IPS-11a (cell line): ENCODE measurements around the gene CCL7.
"Not testable (repeated sequence)": the region's sequence is repeated elsewhere in the genome, so short reads cannot be mapped to it uniquely, and the experiment has no call there.

Experiments
- H3K4me3 ChIP-seq: one replicate; pipeline ENCODE4 v1.5.1; 2013; ENCODE audit warnings: low read depth, low read length, control low read depth

The CCL7 gene

GRCh38 chr17:34269969-34270368 is at the start of gene CCL7:
Gene CCL7 (plus strand): TSS chr17:34270221. CDS start chr17:34270291, 70 bp downstream.
- H3K4me3 ChIP-seq: no peak within 1 kb of the TSS

GRCh38 chr17:34220752-34221395 is 49.1 kb upstream of the CCL7 start:
- no peak overlapping the region for H3K4me3 ChIP-seq

- H3K4me3 ChIP-seq: no peak overlapping the region
Observed at GRCh38 chr17:34221411-34221810, 48.6 kb upstream of the CCL7 start.

- no peak overlapping the region for H3K4me3 ChIP-seq
Observed at GRCh38 chr17:34222722-34223497, 47.1 kb upstream of the CCL7 start.

DNA sequence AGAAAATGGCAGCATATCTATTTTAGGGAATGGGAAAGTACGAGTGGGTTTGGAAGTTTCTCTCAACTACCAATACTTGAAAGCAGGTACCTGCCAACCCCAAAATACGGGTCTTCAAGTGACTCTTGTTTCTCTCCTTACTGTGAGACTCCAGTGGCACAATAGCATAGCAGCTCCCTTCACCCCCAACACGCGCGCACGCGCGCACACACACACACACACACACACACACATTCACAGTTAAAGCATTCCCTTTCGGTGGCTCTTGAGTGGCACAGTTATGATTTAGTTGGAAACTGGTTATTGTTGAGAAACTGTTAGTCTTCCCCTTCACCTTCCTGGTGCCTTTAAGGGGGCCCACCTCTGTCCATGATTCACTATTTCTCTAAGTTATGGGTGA is 45.0 kb upstream of the CCL7 start:
- no peak overlapping the region for H3K4me3 ChIP-seq

GRCh38 chr17:34226011-34226743 is 43.8 kb upstream of the CCL7 start:
- no peak overlapping the region for H3K4me3 ChIP-seq

GRCh38 chr17:34226744-34227034 is 43.3 kb upstream of the CCL7 start:
- H3K4me3 ChIP-seq: no peak overlapping the region

- not testable (repeated sequence) for H3K4me3 ChIP-seq
Observed at GRCh38 chr17:34227293-34227692, 42.7 kb upstream of the CCL7 start.

GRCh38 chr17:34227707-34228106 is 42.3 kb upstream of the CCL7 start:
- no peak overlapping the region for H3K4me3 ChIP-seq

- H3K4me3 ChIP-seq: no peak overlapping the region
Observed at GRCh38 chr17:34228781-34229180, 41.2 kb upstream of the CCL7 start.

DNA sequence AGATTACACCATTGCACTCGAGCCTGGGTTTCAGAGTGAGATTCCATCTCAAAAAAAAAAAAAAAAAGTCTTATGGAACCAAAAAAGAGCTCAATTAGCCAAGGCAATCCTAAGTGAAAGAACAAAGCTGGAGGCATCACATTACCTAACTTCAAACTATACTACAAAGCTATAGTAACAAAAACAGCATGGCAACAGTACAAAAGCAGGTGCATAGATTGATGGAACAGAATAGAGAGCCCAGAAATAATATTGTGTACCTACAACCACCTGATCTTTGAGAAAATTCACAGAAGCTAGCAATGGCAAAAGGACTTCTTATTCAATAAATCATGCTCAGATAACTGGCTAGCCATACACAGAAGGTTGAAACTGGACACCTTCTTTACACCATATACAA is 39.7 kb upstream of the CCL7 start:
- no peak overlapping the region for H3K4me3 ChIP-seq

GRCh38 chr17:34234616-34235015 is 35.4 kb upstream of the CCL7 start:
- H3K4me3 ChIP-seq: no peak overlapping the region

DNA sequence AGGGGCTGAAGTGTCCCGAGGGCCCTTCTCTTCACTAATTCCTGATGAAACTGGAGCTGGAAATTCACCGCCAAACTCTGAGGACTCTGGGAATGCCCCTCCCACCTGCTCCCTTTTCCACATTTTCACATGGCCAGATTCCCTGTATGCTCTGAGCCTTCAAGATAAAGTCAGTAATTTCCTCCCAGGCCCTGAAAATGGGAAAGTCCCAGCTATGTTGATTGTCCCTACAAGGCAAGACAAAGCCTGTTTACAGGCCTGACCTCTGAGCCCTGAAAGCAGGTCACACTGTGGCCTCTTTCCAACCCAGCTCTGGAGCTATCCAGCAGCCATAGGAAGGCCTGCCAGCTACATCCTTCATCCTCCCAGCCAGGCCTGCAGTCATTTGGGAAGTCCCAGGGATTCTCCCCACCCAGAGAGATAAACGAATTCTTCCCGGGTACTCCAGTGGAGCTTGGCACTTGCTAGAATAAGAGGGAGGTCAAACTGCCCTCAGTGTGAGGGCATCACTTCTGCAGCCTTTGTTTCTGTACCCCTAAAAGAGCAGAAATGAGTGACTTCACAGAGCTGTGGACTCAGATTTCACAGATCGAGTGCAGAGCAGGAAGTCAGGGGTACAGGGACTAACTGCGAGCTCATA is 34.5 kb upstream of the CCL7 start:
- no peak overlapping the region for H3K4me3 ChIP-seq

- H3K4me3 ChIP-seq: no peak overlapping the region
Observed at GRCh38 chr17:34236281-34236892, 33.6 kb upstream of the CCL7 start.

- no peak overlapping the region for H3K4me3 ChIP-seq
Observed at GRCh38 chr17:34237458-34237857, 32.6 kb upstream of the CCL7 start.

DNA sequence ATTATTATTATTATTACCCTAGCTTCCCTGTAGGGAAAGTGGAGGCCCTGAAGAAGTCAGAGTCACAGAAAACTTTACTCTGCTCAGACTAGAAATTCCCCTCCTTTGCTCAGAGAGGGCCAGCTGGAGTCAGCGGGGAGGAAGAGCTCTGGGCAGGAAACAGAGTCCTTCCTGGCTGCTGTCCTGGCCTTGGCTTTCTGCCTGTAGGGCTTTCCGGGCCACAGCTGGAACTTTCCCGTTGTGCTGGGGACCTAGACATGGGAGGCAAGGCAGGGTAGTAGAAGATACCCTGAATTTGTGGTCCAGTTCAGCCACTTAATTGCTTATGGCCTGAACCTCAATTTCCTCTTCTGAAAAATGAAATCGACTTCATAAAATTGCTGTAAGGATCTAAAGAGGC is 29.0 kb upstream of the CCL7 start:
- no peak overlapping the region for H3K4me3 ChIP-seq

- no peak overlapping the region for H3K4me3 ChIP-seq
Observed at GRCh38 chr17:34242587-34243363, 27.2 kb upstream of the CCL7 start.

DNA sequence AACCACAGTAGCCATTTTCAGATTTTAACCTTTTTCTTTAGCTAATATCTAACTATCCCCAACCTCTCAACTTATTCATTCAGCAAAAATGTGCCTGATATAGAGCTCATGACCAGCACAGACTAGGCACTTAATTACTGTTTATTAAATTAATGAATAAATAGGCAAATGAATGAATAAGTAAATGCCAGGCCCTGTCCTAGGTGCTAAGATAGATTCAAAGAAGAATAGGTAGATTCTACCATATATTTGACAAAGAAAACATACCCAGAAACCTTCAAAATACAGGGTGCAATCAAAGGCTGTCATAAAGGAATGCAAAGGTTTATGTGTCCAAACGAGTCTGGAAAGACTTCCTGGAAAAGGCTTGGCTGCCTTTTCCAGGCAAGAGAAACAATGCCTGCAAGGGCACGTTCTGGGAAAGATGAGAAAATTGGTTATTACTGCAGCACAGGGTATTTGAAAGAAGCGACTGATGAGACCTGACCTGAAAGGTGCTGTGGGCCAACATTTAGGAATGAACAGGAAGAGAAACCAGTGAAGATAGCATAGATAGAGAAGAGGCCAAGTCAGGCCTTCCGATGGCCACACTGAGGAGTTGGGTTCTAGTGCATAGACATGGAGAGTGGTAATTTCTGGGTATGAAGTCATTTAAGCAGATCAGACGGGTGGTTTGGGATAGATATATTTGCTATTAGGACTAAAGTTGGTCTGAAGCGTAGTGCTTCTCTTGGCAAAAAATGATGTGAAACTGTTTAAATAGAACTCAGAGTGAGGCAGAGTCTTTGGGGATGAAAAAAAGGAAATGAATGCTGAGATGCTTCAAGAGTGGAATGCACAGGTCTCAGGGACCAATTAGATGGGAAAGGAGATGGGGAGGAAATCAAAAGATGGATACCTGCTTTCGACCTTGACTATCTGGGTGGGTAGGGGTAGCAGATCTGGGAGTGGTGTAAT is 26.4 kb upstream of the CCL7 start:
- H3K4me3 ChIP-seq: no peak overlapping the region

DNA sequence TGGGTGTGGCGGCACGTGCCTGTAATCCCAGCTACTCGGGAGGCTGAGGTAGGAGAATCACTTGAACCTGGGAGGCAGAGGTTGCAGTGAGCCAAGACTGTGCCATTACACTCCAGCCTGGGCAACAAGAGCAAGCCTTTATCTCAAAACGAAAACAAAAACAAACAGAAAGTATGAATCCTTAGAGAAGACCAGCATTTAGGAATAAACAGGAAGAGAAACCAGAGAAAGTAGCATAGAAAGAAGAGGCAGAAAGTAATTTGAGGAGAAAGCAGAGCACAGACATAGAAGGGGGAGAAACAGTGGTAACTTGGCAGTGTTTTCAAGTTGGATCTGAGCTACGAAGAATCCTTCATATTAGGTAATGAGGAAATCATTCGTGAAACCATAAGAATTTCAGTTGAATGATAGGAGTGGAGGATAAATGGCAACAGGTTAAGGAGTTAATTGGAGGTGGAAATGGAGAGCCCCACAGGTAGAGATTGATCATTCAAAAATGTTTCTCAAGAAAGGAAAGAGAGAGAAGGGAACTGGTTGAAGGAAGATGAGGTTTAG is 24.6 kb upstream of the CCL7 start:
- no peak overlapping the region for H3K4me3 ChIP-seq
